ENCODE measurements around the gene TENT4A. TPM values are rescaled to one million over a fixed set of nuclear protein-coding genes. Genes with fewer than 3 reads are reported as not detected.

TENT4A gene
- total RNA-seq, 4 donors from 2014 or later = 8.0 to 30.7 (median 17.9) TPM

DNA sequence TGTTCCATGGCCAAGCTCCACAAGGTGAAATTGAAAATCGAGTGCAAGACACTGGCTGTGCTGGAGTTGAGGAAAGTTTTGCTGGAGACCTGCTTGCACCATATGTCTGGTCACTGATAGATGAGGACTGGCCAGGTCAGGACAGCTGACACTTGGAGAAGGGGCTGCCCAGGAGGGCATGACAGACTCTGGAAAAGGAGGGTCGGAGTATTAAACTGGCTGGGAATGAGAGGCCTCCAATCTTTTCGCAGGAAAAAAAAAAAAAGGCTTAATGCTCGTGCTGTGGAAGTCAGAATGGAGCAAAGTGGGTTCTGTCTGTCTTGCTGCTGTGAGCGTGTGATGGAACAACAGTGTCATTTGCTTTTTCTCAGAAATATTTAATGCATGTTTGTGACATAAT lies 5.5 kb downstream of the TENT4A start:
- WGBS, 2 donors = 51 to 58% methylated on average over 5 of the region's 5 CpGs
- intact Hi-C loops (cut with DNase I) = no loop called here
- DNase-seq = no peak
- peaks cover 57 to 92% (median 79%) of the 10 kb centered on the region in 3 donors for H3K4me1 ChIP-seq
- TF ChIP-seq, protein P1, sequence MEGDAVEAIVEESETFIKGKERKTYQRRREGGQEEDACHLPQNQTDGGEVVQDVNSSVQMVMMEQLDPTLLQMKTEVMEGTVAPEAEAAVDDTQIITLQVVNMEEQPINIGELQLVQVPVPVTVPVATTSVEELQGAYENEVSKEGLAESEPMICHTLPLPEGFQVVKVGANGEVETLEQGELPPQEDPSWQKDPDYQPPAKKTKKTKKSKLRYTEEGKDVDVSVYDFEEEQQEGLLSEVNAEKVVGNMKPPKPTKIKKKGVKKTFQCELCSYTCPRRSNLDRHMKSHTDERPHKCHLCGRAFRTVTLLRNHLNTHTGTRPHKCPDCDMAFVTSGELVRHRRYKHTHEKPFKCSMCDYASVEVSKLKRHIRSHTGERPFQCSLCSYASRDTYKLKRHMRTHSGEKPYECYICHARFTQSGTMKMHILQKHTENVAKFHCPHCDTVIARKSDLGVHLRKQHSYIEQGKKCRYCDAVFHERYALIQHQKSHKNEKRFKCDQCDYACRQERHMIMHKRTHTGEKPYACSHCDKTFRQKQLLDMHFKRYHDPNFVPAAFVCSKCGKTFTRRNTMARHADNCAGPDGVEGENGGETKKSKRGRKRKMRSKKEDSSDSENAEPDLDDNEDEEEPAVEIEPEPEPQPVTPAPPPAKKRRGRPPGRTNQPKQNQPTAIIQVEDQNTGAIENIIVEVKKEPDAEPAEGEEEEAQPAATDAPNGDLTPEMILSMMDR (IDR thresholded peaks at IDR 0.05) = no peak
- TF ChIP-seq POLR2A (IDR thresholded peaks at IDR 0.05) = no peak
- H3K9me3 ChIP-seq = no peaks in the 10 kb centered on the region
- no peak overlapping the region for H3K4me3 ChIP-seq
- no peaks in the 10 kb centered on the region for H3K27me3 ChIP-seq
- no peak overlapping the region for H3K27ac ChIP-seq
- peaks cover 0 to 13% (median 0%) of the 10 kb centered on the region in 3 donors for H3K36me3 ChIP-seq

DNA sequence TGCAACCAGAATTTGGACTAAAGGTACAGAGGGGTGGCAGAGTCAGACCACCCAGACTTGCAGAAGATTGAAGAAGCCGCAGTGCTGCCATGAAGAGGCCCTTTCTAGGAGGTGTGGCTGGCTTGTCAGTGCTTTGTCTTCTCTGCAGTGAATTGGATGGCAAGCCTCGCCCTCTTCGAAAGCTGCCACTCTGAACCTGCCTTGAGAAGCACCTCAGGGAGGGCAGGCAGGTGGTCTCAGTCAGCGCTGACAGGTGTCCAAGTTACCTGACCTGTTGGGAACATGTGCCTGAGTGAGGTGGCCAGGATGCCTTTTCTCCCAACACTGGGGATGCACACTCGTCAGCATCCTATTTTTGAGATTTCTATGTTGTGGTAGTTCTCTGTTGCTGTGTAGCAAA lies 6.2 kb downstream of the TENT4A start:
- Histone ChIP-seq H3K4me1 (peaks cover 57 to 97% (median 79%) of the 10 kb centered on the region in 3 donors), H3K36me3 (peaks cover 0 to 19% (median 0%) of the 10 kb centered on the region in 3 donors), H3K4me3 (no peak overlapping the region), H3K27me3 (no peaks in the 10 kb centered on the region), H3K27ac (no peak overlapping the region), H3K9me3 (no peaks in the 10 kb centered on the region)
- no peak for DNase-seq
- intact Hi-C loops (cut with DNase I) = no loop called here
- WGBS, 2 donors = 76% methylated on average over 4 to 5 of the region's 5 CpGs
- TF ChIP-seq POLR2A (IDR thresholded peaks at IDR 0.05) = no peak
- TF ChIP-seq, protein P1 (IDR thresholded peaks at IDR 0.05) = no peak

DNA sequence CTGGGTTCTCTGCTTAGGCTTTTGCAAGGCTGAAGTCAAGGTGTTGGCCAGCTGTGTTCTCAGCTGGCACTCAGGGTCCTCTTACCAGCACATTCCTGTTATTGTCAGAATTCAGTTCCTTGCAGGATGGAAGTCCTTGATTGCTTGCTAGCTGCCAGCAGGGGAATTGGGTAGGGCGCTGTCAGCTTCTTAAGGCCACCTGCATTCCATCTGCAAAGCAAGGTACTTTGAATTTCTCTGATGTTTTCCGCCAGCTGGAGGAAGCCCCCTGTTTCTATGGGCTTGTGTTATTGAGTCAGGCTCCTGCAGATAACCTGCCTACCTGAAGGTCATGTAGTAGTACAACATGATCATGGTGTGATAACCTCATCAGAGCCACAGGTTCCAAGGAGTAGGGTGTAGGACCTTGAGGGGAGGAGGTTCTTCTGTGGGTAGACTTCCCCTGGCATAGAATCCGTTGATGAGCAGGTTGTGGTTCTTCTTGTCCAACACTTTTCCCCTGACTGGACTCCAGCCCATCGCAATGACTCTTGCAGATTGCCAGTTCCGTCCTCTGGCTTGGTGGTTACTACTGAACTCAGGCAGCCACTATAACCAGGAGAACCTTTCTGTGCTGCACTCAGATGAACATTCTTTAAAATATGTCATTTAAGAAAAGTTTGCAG lies 6.8 kb downstream of the TENT4A start:
- Histone ChIP-seq H3K9me3 (no peaks in the 10 kb centered on the region), H3K27ac (peak overlapping the region in 1 of 4 donors; percentile 2), H3K27me3 (no peaks in the 10 kb centered on the region), H3K4me1 (peaks cover 55 to 92% (median 77%) of the 10 kb centered on the region in 3 donors), H3K4me3 (no peak overlapping the region), H3K36me3 (peaks cover 0 to 22% (median 0%) of the 10 kb centered on the region in 3 donors)
- no peak for DNase-seq
- TF ChIP-seq, protein P1 (IDR thresholded peaks at IDR 0.05) = no peak
- no peak for TF ChIP-seq POLR2A (IDR thresholded peaks at IDR 0.05)
- WGBS, 2 donors = 71 to 75% methylated on average over 4 of the region's 5 CpGs
- intact Hi-C loops (cut with DNase I) = no loop called here

DNA sequence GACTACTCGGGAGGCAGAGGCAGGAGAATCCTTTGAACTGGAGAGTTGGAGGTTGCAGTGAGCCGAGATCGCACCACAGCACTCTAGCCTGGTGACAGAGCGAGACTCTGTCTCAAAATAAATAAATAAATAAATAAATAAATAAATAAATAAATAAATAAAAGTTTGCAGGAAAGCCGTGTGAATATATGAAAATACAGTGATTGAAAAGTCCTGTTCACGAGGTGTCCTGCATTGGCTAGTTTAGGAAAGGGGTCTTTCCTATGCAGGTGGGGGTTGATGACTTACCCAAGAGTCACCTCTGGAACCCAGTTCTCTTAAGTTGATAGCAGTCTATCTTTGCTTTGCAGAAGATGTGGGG lies 7.3 kb downstream of the TENT4A start:
- intact Hi-C loops (cut with DNase I) = no loop called here
- H3K9me3 ChIP-seq = no peaks in the 10 kb centered on the region
- H3K27me3 ChIP-seq = no peaks in the 10 kb centered on the region
- TF ChIP-seq, protein P1 (IDR thresholded peaks at IDR 0.05) = no peak
- TF ChIP-seq POLR2A (IDR thresholded peaks at IDR 0.05) = no peak
- H3K27ac ChIP-seq = peak overlapping the region in 1 of 4 donors; percentile 2
- H3K4me1 ChIP-seq = peaks cover 50 to 86% (median 74%) of the 10 kb centered on the region in 3 donors
- H3K36me3 ChIP-seq = peaks cover 0 to 27% (median 0%) of the 10 kb centered on the region in 3 donors
- 84 to 88% methylated on average over 6 of the region's 6 CpGs for WGBS, 2 donors
- H3K4me3 ChIP-seq = no peak overlapping the region
- DNase-seq = no peak

DNA sequence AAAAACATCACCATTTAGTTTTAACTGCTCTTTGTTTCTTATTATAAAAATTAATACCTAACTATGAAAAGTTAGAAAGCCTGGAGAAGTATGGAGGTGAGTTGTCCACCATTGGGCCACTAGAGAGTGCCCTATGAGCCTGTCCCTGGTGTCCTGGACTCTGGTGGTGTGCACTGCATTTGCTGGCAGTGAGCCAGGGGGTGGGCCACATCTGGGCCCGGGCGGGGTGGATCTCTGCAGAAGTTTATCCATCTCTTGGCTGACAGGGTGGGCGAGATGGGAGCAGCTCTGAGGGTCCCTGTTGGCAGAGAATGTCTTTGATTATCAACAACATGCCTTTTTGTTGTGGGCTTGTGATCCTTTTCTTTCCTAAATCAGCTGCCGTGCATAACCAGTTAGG lies 8.2 kb downstream of the TENT4A start:
- Histone ChIP-seq H3K4me3 (peak overlapping the region in 2 of 4 donors; percentile 11 to 38), H3K4me1 (peaks cover 41 to 84% (median 65%) of the 10 kb centered on the region in 3 donors), H3K27me3 (no peaks in the 10 kb centered on the region), H3K36me3 (peaks cover 0 to 36% (median 0%) of the 10 kb centered on the region in 3 donors), H3K27ac (peak overlapping the region in 3 of 4 donors; percentile 44 to 61 (median 47)), H3K9me3 (no peaks in the 10 kb centered on the region)
- DNase-seq = no peak
- WGBS, 2 donors = 21 to 69% methylated on average over 2 to 4 of the region's 4 CpGs
- TF ChIP-seq POLR2A (IDR thresholded peaks at IDR 0.05) = no peak
- TF ChIP-seq, protein P1 (IDR thresholded peaks at IDR 0.05) = no peak
- intact Hi-C loops (cut with DNase I) = no loop called here

Data from esophagus squamous epithelium (tissue), 5 donors.